Astrocyte (in vitro differentiated cells and primary cell): ENCODE measurements around the gene XKR8. TPM values are rescaled to one million over a fixed set of nuclear protein-coding genes. Genes with fewer than 3 reads are reported as not detected.

Experiments used
- DNase-seq: peaks from one replicate; pipeline ENCODE4 v3.0.0-alpha.2; 2010; ENCODE audit warnings: low read depth
- FAIRE-seq: peaks from 2 replicates; lab custom pipeline; 2011; peaks lifted over from hg19 to GRCh38; lab: Jason Lieb, UNC
- H2AFZ ChIP-seq: 2 replicates; pipeline ENCODE4 v1.6.0; 2012; ENCODE audit warnings: low read depth, low read length, inconsistent platforms
- H3K27ac ChIP-seq: 2 replicates; pipeline ENCODE4 v1.5.1; 2011; ENCODE audit warnings: low read depth, low read length, inconsistent platforms
- H3K27me3 ChIP-seq: 2 replicates; pipeline ENCODE4 v1.6.0; 2011; ENCODE audit warnings: low read length, inconsistent platforms; ENCODE audit not compliant: insufficient read depth
- H3K36me3 ChIP-seq: 2 replicates; pipeline ENCODE4 v1.5.1; 2011; ENCODE audit warnings: low read length, inconsistent platforms; ENCODE audit not compliant: insufficient read depth
- H3K4me1 ChIP-seq: 2 replicates; pipeline ENCODE4 v1.5.1; 2011; ENCODE audit warnings: low read length, inconsistent platforms; ENCODE audit not compliant: insufficient read depth
- H3K4me2 ChIP-seq: 2 replicates; pipeline ENCODE4 v1.6.0; 2012; ENCODE audit warnings: low read length, inconsistent platforms
- H3K4me3 ChIP-seq: 2 replicates; pipeline ENCODE4 v1.5.1; 2011; ENCODE audit warnings: low read depth, mild to moderate bottlenecking, low read length, inconsistent platforms; ENCODE audit not compliant: insufficient read depth
- H3K79me2 ChIP-seq: 2 replicates; pipeline ENCODE4 v1.6.0; 2012; ENCODE audit warnings: mild to moderate bottlenecking, low read length, inconsistent platforms; ENCODE audit not compliant: insufficient read depth
- H3K9ac ChIP-seq: 2 replicates; pipeline ENCODE4 v1.6.0; 2012; ENCODE audit warnings: mild to moderate bottlenecking, low read length, inconsistent platforms
- H3K9me3 ChIP-seq: 2 replicates; pipeline ENCODE4 v1.5.1; 2012; ENCODE audit warnings: low read depth, mild to moderate bottlenecking, low read length, inconsistent platforms; ENCODE audit not compliant: insufficient read depth
- H4K20me1 ChIP-seq: 2 replicates; pipeline ENCODE4 v1.6.0; 2012; ENCODE audit warnings: low read length, inconsistent platforms; ENCODE audit not compliant: insufficient read depth
- H3K27ac Mint-ChIP-seq: one replicate; pipeline ENCODE4 v1.8.0; 2021; ENCODE audit warnings: mild to moderate bottlenecking, mixed read lengths; ENCODE audit not compliant: unreplicated experiment
- H3K27me3 Mint-ChIP-seq: one replicate; pipeline ENCODE4 v1.8.0; 2021; ENCODE audit warnings: low read depth, mixed read lengths; ENCODE audit not compliant: unreplicated experiment
- H3K36me3 Mint-ChIP-seq: one replicate; pipeline ENCODE4 v1.8.0; 2021; ENCODE audit warnings: low read depth, mixed read lengths; ENCODE audit not compliant: unreplicated experiment
- H3K4me1 Mint-ChIP-seq: one replicate; pipeline ENCODE4 v1.8.0; 2021; ENCODE audit warnings: low read depth, mixed read lengths; ENCODE audit not compliant: unreplicated experiment
- H3K4me3 Mint-ChIP-seq: one replicate; pipeline ENCODE4 v1.8.0; 2021; ENCODE audit warnings: mild to moderate bottlenecking, moderate library complexity, mixed read lengths; ENCODE audit not compliant: unreplicated experiment
- H3K9me3 Mint-ChIP-seq: one replicate; pipeline ENCODE4 v1.8.0; 2021; ENCODE audit warnings: mild to moderate bottlenecking, mixed read lengths; ENCODE audit not compliant: unreplicated experiment
- EZH2 ChIP-seq: IDR thresholded peaks from 2 replicates; pipeline ENCODE4 v1.6.1; 2012; ENCODE audit warnings: mild to moderate bottlenecking, low read length, inconsistent platforms; ENCODE audit not compliant: insufficient read depth
- total RNA-seq: library from RNA; stranded (reverse); gene quantifications from 2 replicates; pipeline ENCODE4 v1.2.1, GENCODE V29; 2021
- TF ChIP-seq, protein P1 (sequence below): IDR thresholded peaks from 2 replicates; pipeline ENCODE4 v1.5.1; 2011; ENCODE audit warnings: low read depth, mild to moderate bottlenecking, inconsistent platforms, low read length, moderate library complexity; ENCODE audit not compliant: insufficient read depth

The XKR8 gene
- total RNA-seq, 1 donor from 2014 or later = 11.3 TPM

DNA sequence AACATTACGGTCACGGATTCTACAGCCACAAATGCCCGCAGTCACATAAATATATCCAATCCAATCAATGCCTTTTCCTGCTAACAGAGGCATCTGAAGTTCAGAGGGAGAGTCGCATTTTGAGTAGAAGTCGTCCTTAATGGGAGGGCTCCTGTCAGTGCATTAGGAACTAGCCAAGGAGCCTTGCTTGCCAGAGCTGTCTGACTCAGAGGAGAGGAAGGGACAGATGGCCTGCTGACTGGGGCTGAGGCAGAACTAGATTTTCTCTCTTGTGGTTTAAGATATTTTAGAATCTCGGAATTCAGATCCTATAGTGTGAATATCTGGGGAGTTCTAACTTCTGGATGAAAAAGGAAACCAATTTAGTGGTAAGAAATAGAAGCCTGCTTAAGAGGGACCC, 10.6 kb downstream of the XKR8 start:
- DNase-seq (peak; percentile 91), FAIRE-seq (peak; percentile 99)
- Mint-ChIP-seq H3K4me1 (peaks cover 52% of the 10 kb centered on the region), H3K27ac (peak overlapping the region; percentile 81), H3K36me3 (peaks cover 16% of the 10 kb centered on the region), H3K4me3 (peak overlapping the region; percentile 6), H3K27me3 (no peaks in the 10 kb centered on the region), H3K9me3 (no peaks in the 10 kb centered on the region)
- H3K36me3 ChIP-seq = peaks cover 4% of the 10 kb centered on the region
- H3K79me2 ChIP-seq = no peaks in the 10 kb centered on the region
- no peaks in the 10 kb centered on the region for H4K20me1 ChIP-seq
- peak overlapping the region; percentile 46 for H3K27ac ChIP-seq
- no peak overlapping the region for H3K4me3 ChIP-seq
- TF ChIP-seq, protein P1, sequence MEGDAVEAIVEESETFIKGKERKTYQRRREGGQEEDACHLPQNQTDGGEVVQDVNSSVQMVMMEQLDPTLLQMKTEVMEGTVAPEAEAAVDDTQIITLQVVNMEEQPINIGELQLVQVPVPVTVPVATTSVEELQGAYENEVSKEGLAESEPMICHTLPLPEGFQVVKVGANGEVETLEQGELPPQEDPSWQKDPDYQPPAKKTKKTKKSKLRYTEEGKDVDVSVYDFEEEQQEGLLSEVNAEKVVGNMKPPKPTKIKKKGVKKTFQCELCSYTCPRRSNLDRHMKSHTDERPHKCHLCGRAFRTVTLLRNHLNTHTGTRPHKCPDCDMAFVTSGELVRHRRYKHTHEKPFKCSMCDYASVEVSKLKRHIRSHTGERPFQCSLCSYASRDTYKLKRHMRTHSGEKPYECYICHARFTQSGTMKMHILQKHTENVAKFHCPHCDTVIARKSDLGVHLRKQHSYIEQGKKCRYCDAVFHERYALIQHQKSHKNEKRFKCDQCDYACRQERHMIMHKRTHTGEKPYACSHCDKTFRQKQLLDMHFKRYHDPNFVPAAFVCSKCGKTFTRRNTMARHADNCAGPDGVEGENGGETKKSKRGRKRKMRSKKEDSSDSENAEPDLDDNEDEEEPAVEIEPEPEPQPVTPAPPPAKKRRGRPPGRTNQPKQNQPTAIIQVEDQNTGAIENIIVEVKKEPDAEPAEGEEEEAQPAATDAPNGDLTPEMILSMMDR = no peak
- TF ChIP-seq EZH2 = no peak
- H3K27me3 ChIP-seq = no peaks in the 10 kb centered on the region
- H3K9me3 ChIP-seq = no peaks in the 10 kb centered on the region
- H2AFZ ChIP-seq = no peak overlapping the region
- H3K9ac ChIP-seq = peak overlapping the region; percentile 22
- H3K4me1 ChIP-seq = peaks cover 29% of the 10 kb centered on the region
- peak overlapping the region; percentile 63 for H3K4me2 ChIP-seq

DNA sequence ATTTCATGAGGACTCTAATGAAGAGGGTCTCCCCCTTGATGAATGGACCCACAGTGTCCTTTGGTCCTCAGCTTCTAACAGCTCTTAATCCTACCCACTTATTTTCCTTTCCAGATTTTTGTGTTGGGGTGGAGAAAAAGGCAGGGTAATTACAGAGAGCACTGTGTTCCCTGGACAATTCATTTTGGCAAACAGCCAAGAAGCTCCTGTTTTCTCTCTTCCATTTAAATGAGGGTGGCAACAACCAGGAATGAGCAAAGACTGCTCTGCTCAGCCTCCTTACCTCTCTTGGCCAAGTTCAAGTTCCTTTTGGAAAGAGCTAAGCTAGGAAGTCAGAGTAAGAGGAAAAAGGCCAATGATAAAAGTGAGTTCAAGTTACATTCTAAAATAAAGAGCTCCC, 11.9 kb downstream of the XKR8 start:
- TF ChIP-seq, protein P1 = no peak
- no peak for TF ChIP-seq EZH2
- H2AFZ ChIP-seq = no peak overlapping the region
- no peak overlapping the region for H3K27ac Mint-ChIP-seq

DNA sequence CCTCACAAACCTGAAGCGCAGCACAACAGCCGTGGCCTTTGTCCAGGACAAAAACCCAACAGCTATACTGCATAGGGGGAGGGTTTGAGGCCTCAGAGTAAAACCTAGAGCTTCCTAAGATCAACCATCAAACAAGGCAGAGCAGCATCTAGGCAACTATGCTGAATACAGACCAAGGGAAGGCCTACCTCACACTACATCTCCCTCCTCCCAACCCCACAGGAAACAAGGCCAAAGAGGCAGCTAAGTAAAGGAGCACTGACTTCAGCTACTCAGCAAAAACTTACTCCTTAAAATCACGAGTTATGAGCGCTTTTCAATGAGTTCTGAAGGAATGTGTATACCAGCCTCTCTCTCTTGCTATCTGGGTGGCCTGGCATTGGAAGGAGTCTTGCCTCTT, 12.4 kb downstream of the XKR8 start:
- Histone ChIP-seq H3K27me3 (no peaks in the 10 kb centered on the region), H3K4me1 (peaks cover 25% of the 10 kb centered on the region), H3K79me2 (no peaks in the 10 kb centered on the region), H3K36me3 (peaks cover 7% of the 10 kb centered on the region), H4K20me1 (no peaks in the 10 kb centered on the region), H3K9ac (no peak overlapping the region), H2AFZ (no peak overlapping the region), H3K9me3 (no peaks in the 10 kb centered on the region), H3K4me3 (no peak overlapping the region), H3K4me2 (no peak overlapping the region), H3K27ac (no peak overlapping the region)
- no peak overlapping the region for H3K27ac Mint-ChIP-seq
- H3K36me3 Mint-ChIP-seq = peaks cover 12% of the 10 kb centered on the region
- no peak for FAIRE-seq
- peak overlapping the region; percentile 31 for H3K4me3 Mint-ChIP-seq
- peaks cover 45% of the 10 kb centered on the region for H3K4me1 Mint-ChIP-seq
- no peaks in the 10 kb centered on the region for H3K9me3 Mint-ChIP-seq
- DNase-seq = no peak
- TF ChIP-seq EZH2 = no peak
- no peaks in the 10 kb centered on the region for H3K27me3 Mint-ChIP-seq

More for the DNA sequence above, 11.9 kb downstream of the XKR8 start:
- FAIRE-seq (no peak), DNase-seq (no peak)
- no peaks in the 10 kb centered on the region for H3K27me3 Mint-ChIP-seq
- no peaks in the 10 kb centered on the region for H3K27me3 ChIP-seq
- no peak overlapping the region for H3K27ac ChIP-seq
- H3K4me3 ChIP-seq = no peak overlapping the region
- H3K4me3 Mint-ChIP-seq = no peak overlapping the region
- no peaks in the 10 kb centered on the region for H4K20me1 ChIP-seq
- no peak overlapping the region for H3K9ac ChIP-seq
- peaks cover 13% of the 10 kb centered on the region for H3K36me3 Mint-ChIP-seq
- peaks cover 29% of the 10 kb centered on the region for H3K4me1 ChIP-seq
- H3K4me2 ChIP-seq = no peak overlapping the region
- peaks cover 4% of the 10 kb centered on the region for H3K36me3 ChIP-seq
- H3K4me1 Mint-ChIP-seq = peaks cover 49% of the 10 kb centered on the region
- no peaks in the 10 kb centered on the region for H3K9me3 ChIP-seq
- no peaks in the 10 kb centered on the region for H3K9me3 Mint-ChIP-seq
- H3K79me2 ChIP-seq = no peaks in the 10 kb centered on the region
